Endothelial cell of umbilical vein (primary cell): ENCODE data around the gene STX8. TPM values are rescaled to one million over a fixed set of nuclear protein-coding genes. Genes with fewer than 3 reads are reported as not detected.
A peak's percentile ranks its signal among the peaks of the same experiment; 100 is the strongest.

ENCODE experiments used
- BruUV-seq: library from RNA; stranded (reverse); fragments of 400-500 nt; replicated peaks from 2 replicates; lab custom pipeline; 2021; lab: Mats Ljungman, UMichigan
- CTCF ChIA-PET: fragments of 300-600, 350-600 bp; sonication (Branson Sonifier 250); formaldehyde crosslinking; loops from one replicate; lab custom pipeline; 2021; ENCODE audit warnings: antibody characterized with exemption, inconsistent platforms; lab: Charles Lee
- POLR2A ChIA-PET: fragments of 300-600, 350-600 bp; sonication (Branson Sonifier 250); formaldehyde crosslinking; loops from one replicate; lab custom pipeline; 2021; ENCODE audit warnings: antibody characterized with exemption, inconsistent platforms; lab: Charles Lee
- DNase-seq: peaks from one replicate; pipeline ENCODE4 v3.0.0-alpha.2; 2011; ENCODE audit warnings: low read depth, low spot score
- FAIRE-seq: peaks from 2 replicates; lab custom pipeline; 2011; peaks lifted over from hg19 to GRCh38; lab: Jason Lieb, UNC
- H2AFZ ChIP-seq: 2 replicates; pipeline ENCODE4 v1.6.0; 2012; ENCODE audit warnings: low read depth, low read length, control low read depth, inconsistent platforms
- H3K27ac ChIP-seq: 2 replicates; pipeline ENCODE4 v1.5.1; 2011; ENCODE audit warnings: low read depth, mild to moderate bottlenecking, control low read depth, low read length, moderate library complexity; ENCODE audit not compliant: insufficient read depth
- H3K27me3 ChIP-seq, 2 experiments: 2 replicates each; pipeline versions ENCODE4 v1.6.0 to v1.6.1; 2011; ENCODE audit warnings: low read length in 2 of 2, mixed read lengths in 1 of 2; ENCODE audit not compliant: control insufficient read depth in 2 of 2, insufficient read depth in 2 of 2
- H3K36me3 ChIP-seq, 2 experiments: 2 replicates in 1 of 2; 3 replicates in 1 of 2; pipeline ENCODE4 v1.5.1; 2011; ENCODE audit warnings: low read length in 2 of 2, mild to moderate bottlenecking in 1 of 2, moderate library complexity in 1 of 2; ENCODE audit not compliant: control insufficient read depth in 2 of 2, insufficient read depth in 2 of 2; ENCODE audit errors: extremely low read depth in 1 of 2
- H3K4me1 ChIP-seq: 3 replicates; pipeline ENCODE4 v1.5.1; 2011; ENCODE audit warnings: mild to moderate bottlenecking, low read length; ENCODE audit not compliant: control insufficient read depth, insufficient read depth; ENCODE audit errors: extremely low read depth
- H3K4me2 ChIP-seq: 2 replicates; pipeline ENCODE4 v1.6.1; 2011; ENCODE audit warnings: low read length, control low read depth, mixed read lengths; ENCODE audit not compliant: insufficient read depth
- H3K4me3 ChIP-seq, 3 experiments: fragments of 200-600 bp in 1 of 3; sonication (generic), shearing (Covaris generic) in 1 of 3; replicated peaks in 1 of 3; 2 replicates each; pipeline ENCODE4 v1.5.1; 2011 to 2016; ENCODE audit warnings: control low read depth in 3 of 3, low read length in 3 of 3, mild to moderate bottlenecking in 2 of 3, inconsistent platforms in 1 of 3, low read depth in 1 of 3, moderate library complexity in 1 of 3; ENCODE audit not compliant: insufficient read depth in 1 of 3
- H3K79me2 ChIP-seq: 2 replicates; pipeline ENCODE4 v1.6.0; 2012; ENCODE audit warnings: low read length, inconsistent platforms; ENCODE audit not compliant: control insufficient read depth, insufficient read depth
- H3K9ac ChIP-seq: replicated peaks from 2 replicates; pipeline ENCODE3; 2011; ENCODE audit warnings: low read length, control low read depth; ENCODE audit not compliant: insufficient read depth; ENCODE audit errors: extremely low read depth
- H3K9me1 ChIP-seq: replicated peaks from 3 replicates; pipeline ENCODE4 v1.6.0; 2011; ENCODE audit warnings: mild to moderate bottlenecking, low read length; ENCODE audit not compliant: control insufficient read depth, insufficient read depth; ENCODE audit errors: extremely low read depth
- H3K9me3 ChIP-seq: replicated peaks from 2 replicates; pipeline ENCODE4 v1.5.1; 2012; ENCODE audit warnings: low read length, inconsistent platforms; ENCODE audit not compliant: control insufficient read depth, insufficient read depth
- H4K20me1 ChIP-seq: replicated peaks from 2 replicates; pipeline ENCODE3; 2011; ENCODE audit warnings: mild to moderate bottlenecking, low read length; ENCODE audit not compliant: control insufficient read depth, insufficient read depth; ENCODE audit errors: extremely low read depth
- EZH2 ChIP-seq: IDR thresholded peaks from 2 replicates; pipeline ENCODE4 v1.6.1; 2012; ENCODE audit warnings: borderline replicate concordance, low read depth, mild to moderate bottlenecking, moderate library complexity, low read length, inconsistent platforms; ENCODE audit not compliant: severe bottlenecking
- FOS ChIP-seq: IDR thresholded peaks from 2 replicates; pipeline ENCODE4 v1.6.1; 2011; ENCODE audit warnings: mild to moderate bottlenecking, low read length, moderate library complexity, borderline replicate concordance; ENCODE audit not compliant: insufficient read depth
- GATA2 ChIP-seq: IDR thresholded peaks from 2 replicates; pipeline ENCODE4 v1.7.0; 2011; ENCODE audit warnings: low read depth, mild to moderate bottlenecking, moderate library complexity, mixed read lengths, low read length; ENCODE audit not compliant: insufficient read length, insufficient read depth
- JUN ChIP-seq: IDR thresholded peaks from 2 replicates; pipeline ENCODE4 v1.6.1; 2011; ENCODE audit warnings: borderline replicate concordance, low read depth; ENCODE audit not compliant: insufficient read length, insufficient read depth
- MAX ChIP-seq: IDR thresholded peaks from 2 replicates; pipeline ENCODE4 v1.6.1; 2011; ENCODE audit not compliant: insufficient read depth, insufficient read length
- MYC ChIP-seq: IDR thresholded peaks from one replicate; pipeline ENCODE4 v1.6.1; 2011; ENCODE audit warnings: mild to moderate bottlenecking, low read depth, low read length
- POLR2A ChIP-seq: IDR thresholded peaks from 2 replicates; pipeline ENCODE4 v1.6.1; 2012; ENCODE audit warnings: low read depth, mild to moderate bottlenecking, control low read depth, low read length
- POLR2AphosphoS5 ChIP-seq: IDR thresholded peaks from 2 replicates; pipeline ENCODE4 v1.6.1; 2012; ENCODE audit warnings: low read depth, mild to moderate bottlenecking, control low read depth, low read length, moderate library complexity; ENCODE audit not compliant: insufficient read depth
- dilution Hi-C: fragments of 300-500 bp; cut with MboI; formaldehyde crosslinking; loops from one replicate; pipeline ENCODE4 v1.15.0; 2019; ENCODE audit warnings: low sequenced_read_pairs; ENCODE audit not compliant: extremely low pct_ligation_motif_present
- intact Hi-C: fragments of 100-400 bp; cut with micrococcal nuclease; formaldehyde crosslinking; loops from one replicate; pipeline ENCODE4 v1.10.0; 2022
- polyA plus RNA-seq, 4 experiments: library from polyadenylated mRNA; depleted of rRNA in 3 of 4; stranded (reverse) in 3 of 4; unstranded in 1 of 4; fragments of >200 nt; gene quantifications; 2 replicates each; pipeline versions ENCODE4 v1.2.1 to v1.2.3, GENCODE V29; 2011 to 2012; ENCODE audit warnings: missing spikeins in 1 of 4
- total RNA-seq: library from RNA; stranded (reverse); gene quantifications from 2 replicates; pipeline ENCODE4 v1.2.3, GENCODE V29; 2021
- TF ChIP-seq, protein P1 (sequence below), 2 donors: IDR thresholded peaks; 1 replicate in 1 of 2; 2 replicates in 1 of 2; pipeline ENCODE4 v1.5.1; 2011; ENCODE audit warnings: low read length in 2 of 2, mild to moderate bottlenecking in 2 of 2, moderate library complexity in 2 of 2, control low read depth in 1 of 2, inconsistent platforms in 1 of 2, low read depth in 1 of 2; ENCODE audit not compliant: insufficient read depth in 1 of 2; ENCODE audit errors: extremely low read depth in 1 of 2

STX8 gene
- total and polyA plus RNA-seq, 2 donors (not counting 3 experiments of a cell fraction or from before 2014, with no cell fraction given) = 25.9 to 67.3 TPM

GRCh38 chr17:9291912-9292560, 283.6 kb downstream of the STX8 start:
- no TSS peak for BruUV-seq
- Histone ChIP-seq H3K9me3 (no peaks in the 10 kb centered on the region), H3K4me2 (no peak overlapping the region), H3K27me3 (no peaks in the 10 kb centered on the region), H2AFZ (no peak overlapping the region), H3K79me2 (no peaks in the 10 kb centered on the region), H3K4me1 (no peaks in the 10 kb centered on the region), H3K9me1 (no peaks in the 10 kb centered on the region), H3K9ac (no peak overlapping the region), H3K27ac (no peak overlapping the region), H3K36me3 (no peaks in the 10 kb centered on the region), H4K20me1 (no peaks in the 10 kb centered on the region), H3K4me3 (no peak overlapping the region)
- ChIA-PET POLR2A (no interaction called here), CTCF (interaction anchor here (0.8 to 2.8 kb wide), 15 partner anchors 8 to 297 kb away, joined by 3 to 14 read pairs (median 4); no protein-coding TSS in a partner anchor)
- DNase-seq (peak; percentile 41), FAIRE-seq (no peak)
- TF ChIP-seq JUN (no peak), GATA2 (no peak)
- TF ChIP-seq, protein P1, sequence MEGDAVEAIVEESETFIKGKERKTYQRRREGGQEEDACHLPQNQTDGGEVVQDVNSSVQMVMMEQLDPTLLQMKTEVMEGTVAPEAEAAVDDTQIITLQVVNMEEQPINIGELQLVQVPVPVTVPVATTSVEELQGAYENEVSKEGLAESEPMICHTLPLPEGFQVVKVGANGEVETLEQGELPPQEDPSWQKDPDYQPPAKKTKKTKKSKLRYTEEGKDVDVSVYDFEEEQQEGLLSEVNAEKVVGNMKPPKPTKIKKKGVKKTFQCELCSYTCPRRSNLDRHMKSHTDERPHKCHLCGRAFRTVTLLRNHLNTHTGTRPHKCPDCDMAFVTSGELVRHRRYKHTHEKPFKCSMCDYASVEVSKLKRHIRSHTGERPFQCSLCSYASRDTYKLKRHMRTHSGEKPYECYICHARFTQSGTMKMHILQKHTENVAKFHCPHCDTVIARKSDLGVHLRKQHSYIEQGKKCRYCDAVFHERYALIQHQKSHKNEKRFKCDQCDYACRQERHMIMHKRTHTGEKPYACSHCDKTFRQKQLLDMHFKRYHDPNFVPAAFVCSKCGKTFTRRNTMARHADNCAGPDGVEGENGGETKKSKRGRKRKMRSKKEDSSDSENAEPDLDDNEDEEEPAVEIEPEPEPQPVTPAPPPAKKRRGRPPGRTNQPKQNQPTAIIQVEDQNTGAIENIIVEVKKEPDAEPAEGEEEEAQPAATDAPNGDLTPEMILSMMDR (IDR thresholded peaks at IDR 0.05; ENCODE audit: extremely low read depth in 1 of 2, insufficient read depth in 1 of 2, low read depth in 1 of 2, low read length in 2 of 2) = peak; percentile 56 to 69
- dilution Hi-C loops (no loop called here), intact Hi-C loops (loop anchor here (1.0 to 5.0 kb wide), 2 partner anchors 230 to 300 kb away; no protein-coding TSS in a partner anchor)

DNA sequence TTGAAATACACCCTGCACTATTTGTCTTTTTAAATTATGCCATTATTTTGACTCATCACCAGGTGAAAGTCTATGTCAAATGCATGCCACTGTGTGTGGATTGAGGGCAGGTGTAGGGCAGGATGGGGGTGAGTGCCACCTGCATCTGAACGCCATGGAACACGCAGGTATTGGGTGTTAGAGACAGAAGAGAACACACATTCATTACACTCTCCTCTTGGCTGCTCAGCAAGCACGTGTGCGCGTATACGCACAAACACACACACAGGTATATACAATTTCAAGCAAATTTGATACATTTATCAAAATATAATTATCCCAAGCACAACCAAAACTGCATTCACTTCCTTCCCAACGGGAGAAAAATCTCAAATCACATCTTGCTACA, 285.4 kb downstream of the STX8 start:
- no peaks in the 10 kb centered on the region for H3K36me3 ChIP-seq
- no peak overlapping the region for H2AFZ ChIP-seq
- no peak overlapping the region for H3K9ac ChIP-seq
- intact Hi-C loops = loop anchor here (5.0 kb wide), 1 partner anchor 298 kb away; no protein-coding TSS in a partner anchor
- ChIA-PET CTCF (interaction anchor here (2.0 to 2.8 kb wide), 2 partner anchors 11 to 20 kb away, joined by 6 to 14 read pairs; no protein-coding TSS in a partner anchor), POLR2A (no interaction called here)
- no peaks in the 10 kb centered on the region for H4K20me1 ChIP-seq
- H3K27me3 ChIP-seq = no peaks in the 10 kb centered on the region
- H3K4me1 ChIP-seq = no peaks in the 10 kb centered on the region
- H3K9me3 ChIP-seq = no peaks in the 10 kb centered on the region
- no peak overlapping the region for H3K4me2 ChIP-seq
- no peak for TF ChIP-seq FOS
- no peak for TF ChIP-seq POLR2AphosphoS5
- TF ChIP-seq EZH2 = no peak
- no peak for TF ChIP-seq GATA2
- TF ChIP-seq, protein P1 (IDR thresholded peaks at IDR 0.05; ENCODE audit: extremely low read depth in 1 of 2, insufficient read depth in 1 of 2, low read depth in 1 of 2, low read length in 2 of 2) = no peak
- no peak for TF ChIP-seq MAX
- TF ChIP-seq MYC = no peak
- no peak for TF ChIP-seq POLR2A
- no peak for TF ChIP-seq JUN
- no peak overlapping the region for H3K27ac ChIP-seq
- dilution Hi-C loops = no loop called here
- no peaks in the 10 kb centered on the region for H3K79me2 ChIP-seq
- FAIRE-seq (no peak), DNase-seq (no peak)
- H3K9me1 ChIP-seq = no peaks in the 10 kb centered on the region
- BruUV-seq = no TSS peak
- no peak overlapping the region for H3K4me3 ChIP-seq
